Neural cell (in vitro differentiated cells): Measurements from ENCODE around the gene STAB1. TPM values are rescaled to one million over a fixed set of nuclear protein-coding genes. Genes with fewer than 3 reads are reported as not detected.

Experiments
- H2AFZ ChIP-seq: fragments of 200-600, 300-800 bp; sonication (generic), shearing (Covaris generic); 2 replicates; pipeline ENCODE4 v1.6.0; 2014; ENCODE audit warnings: low read depth, mild to moderate bottlenecking, antibody characterized with exemption, low read length, moderate library complexity
- H3F3A ChIP-seq: fragments of 200-600 bp; shearing (Covaris generic); 2 replicates; pipeline ENCODE4 v1.6.1; 2016; ENCODE audit warnings: mild to moderate bottlenecking, moderate library complexity, mixed read lengths, antibody characterized with exemption, low read length; ENCODE audit not compliant: insufficient read depth, poor library complexity, severe bottlenecking
- H3K27ac ChIP-seq: fragments of 200-600, 300-800 bp; sonication (generic), shearing (Covaris generic); 2 replicates; pipeline ENCODE4 v1.5.1; 2014; ENCODE audit warnings: mild to moderate bottlenecking, low read length, moderate library complexity
- H3K27me3 ChIP-seq: fragments of 300-800, 200-600 bp; sonication (generic), shearing (Covaris generic); 2 replicates; pipeline ENCODE4 v1.6.0; 2014; ENCODE audit warnings: mild to moderate bottlenecking, low read depth, low read length, moderate library complexity; ENCODE audit not compliant: insufficient read depth
- H3K36me3 ChIP-seq: fragments of 300-800, 200-600 bp; sonication (generic), shearing (Covaris generic); 2 replicates; pipeline ENCODE4 v1.5.1; 2014; ENCODE audit warnings: mild to moderate bottlenecking, antibody characterized with exemption, low read length, moderate library complexity; ENCODE audit not compliant: insufficient read depth
- H3K4me2 ChIP-seq: fragments of 300-800, 200-600 bp; sonication (generic), shearing (Covaris generic); 2 replicates; pipeline ENCODE4 v1.6.0; 2014; ENCODE audit warnings: mild to moderate bottlenecking, low read length
- H3K4me3 ChIP-seq: fragments of 300-800, 200-600 bp; sonication (generic), shearing (Covaris generic); 2 replicates; pipeline ENCODE4 v1.5.1; 2014; ENCODE audit warnings: mild to moderate bottlenecking, low read length, moderate library complexity
- H3K79me2 ChIP-seq: fragments of 200-600 bp; shearing (Covaris generic); replicated peaks from 2 replicates; pipeline ENCODE4 v1.6.0; 2014; ENCODE audit warnings: mild to moderate bottlenecking, low read length, moderate library complexity; ENCODE audit not compliant: insufficient read depth
- H3K9ac ChIP-seq: fragments of 300-800, 200-600 bp; sonication (generic), shearing (Covaris generic); 2 replicates; pipeline ENCODE4 v1.6.1; 2016; ENCODE audit warnings: mild to moderate bottlenecking, low read length, mixed read lengths
- H3K9me2 ChIP-seq: fragments of 200-600 bp; shearing (Covaris generic); 2 replicates; pipeline ENCODE4 v1.6.1; 2016; ENCODE audit warnings: mild to moderate bottlenecking, low read length, mixed read lengths; ENCODE audit not compliant: insufficient read depth
- H3K9me3 ChIP-seq: fragments of 200-600, 300-800 bp; sonication (generic), shearing (Covaris generic); 2 replicates; pipeline ENCODE4 v1.6.1; 2016; ENCODE audit warnings: mild to moderate bottlenecking, mixed run types, low read length, moderate library complexity, mixed read lengths
- H4K20me1 ChIP-seq: fragments of 200-600 bp; shearing (Covaris generic); 2 replicates; pipeline ENCODE4 v1.6.1; 2016; ENCODE audit warnings: mild to moderate bottlenecking, mixed run types; ENCODE audit not compliant: insufficient read depth
- CTCF ChIP-seq: fragments of 450-650 bp; IDR thresholded peaks from 2 replicates; pipeline ENCODE4 v1.5.1; 2014; ENCODE audit warnings: antibody characterized with exemption, mild to moderate bottlenecking, moderate library complexity; ENCODE audit not compliant: poor library complexity, severe bottlenecking
- EP300 ChIP-seq: fragments of 450-650 bp; conservative IDR thresholded peaks from 2 replicates; pipeline ENCODE4 v1.6.1; 2014; ENCODE audit warnings: antibody characterized with exemption, mild to moderate bottlenecking, moderate library complexity; ENCODE audit not compliant: poor library complexity, severe bottlenecking
- EZH2 ChIP-seq: fragments of 200-600, 300-800 bp; shearing (Covaris generic), sonication (generic); IDR thresholded peaks from 2 replicates; pipeline ENCODE4 v1.6.1; 2014; ENCODE audit warnings: antibody characterized with exemption, low read length, borderline replicate concordance, mild to moderate bottlenecking; ENCODE audit not compliant: insufficient read depth, poor library complexity, severe bottlenecking
- MXI1 ChIP-seq: fragments of 450-650 bp; conservative IDR thresholded peaks from 2 replicates; pipeline ENCODE4 v1.6.1; 2014; ENCODE audit warnings: antibody characterized with exemption, mild to moderate bottlenecking; ENCODE audit not compliant: poor library complexity, severe bottlenecking
- POLR2AphosphoS5 ChIP-seq: IDR thresholded peaks from 2 replicates; pipeline ENCODE4 v1.6.1; 2012
- RAD21 ChIP-seq: fragments of 450-650 bp; conservative IDR thresholded peaks from 2 replicates; pipeline ENCODE4 v1.6.1; 2014; ENCODE audit warnings: antibody characterized with exemption, mild to moderate bottlenecking, moderate library complexity
- REST ChIP-seq: IDR thresholded peaks from 2 replicates; pipeline ENCODE4 v1.6.1; 2012; ENCODE audit warnings: borderline replicate concordance
- SMC3 ChIP-seq: fragments of 450-650 bp; conservative IDR thresholded peaks from 2 replicates; pipeline ENCODE4 v1.6.1; 2014; ENCODE audit warnings: antibody characterized with exemption, mild to moderate bottlenecking, moderate library complexity; ENCODE audit not compliant: poor library complexity
- TAF1 ChIP-seq: IDR thresholded peaks from 2 replicates; pipeline ENCODE4 v1.6.1; 2012; ENCODE audit warnings: low read depth
- polyA plus RNA-seq: library from polyadenylated mRNA; depleted of rRNA; stranded (reverse); fragments of >200 nt; gene quantifications from 2 replicates; pipeline ENCODE4 v1.2.3, GENCODE V29; 2014

STAB1 gene
- polyA plus RNA-seq, 1 donor from 2014 or later: 0.28 TPM

- Histone ChIP-seq H3K4me3 (no peak overlapping the region), H3K79me2 (no peaks in the 10 kb centered on the region), H2AFZ (no peak overlapping the region), H3K9me3 (no peaks in the 10 kb centered on the region), H3K27ac (no peak overlapping the region), H3K27me3 (no peaks in the 10 kb centered on the region), H3K36me3 (no peaks in the 10 kb centered on the region), H3K9ac (no peak overlapping the region), H3F3A (no peaks in the 10 kb centered on the region), H4K20me1 (no peaks in the 10 kb centered on the region), H3K4me2 (no peak overlapping the region), H3K9me2 (no peaks in the 10 kb centered on the region)
- TF ChIP-seq CTCF (no peak), TAF1 (no peak), RAD21 (no peak), POLR2AphosphoS5 (no peak), REST (no peak), SMC3 (no peak), EZH2 (no peak), MXI1 (no peak), EP300 (no peak)
Observed at GRCh38 chr3:52516509-52517195, 21.5 kb downstream of the STAB1 start.

- TF ChIP-seq TAF1: no peak
- no peak for TF ChIP-seq RAD21
- no peak for TF ChIP-seq REST
- TF ChIP-seq POLR2AphosphoS5: no peak
- no peak for TF ChIP-seq MXI1
- TF ChIP-seq EZH2: no peak
- TF ChIP-seq EP300: no peak
- TF ChIP-seq SMC3: no peak
- no peak for TF ChIP-seq CTCF
- Histone ChIP-seq H3K9me2 (no peaks in the 10 kb centered on the region), H3K9ac (no peak overlapping the region), H3K27ac (no peak overlapping the region), H3F3A (no peaks in the 10 kb centered on the region), H2AFZ (no peak overlapping the region), H3K4me3 (no peak overlapping the region), H3K27me3 (no peaks in the 10 kb centered on the region), H4K20me1 (no peaks in the 10 kb centered on the region), H3K36me3 (no peaks in the 10 kb centered on the region), H3K79me2 (no peaks in the 10 kb centered on the region), H3K4me2 (no peak overlapping the region), H3K9me3 (no peaks in the 10 kb centered on the region)
Observed at GRCh38 chr3:52517796-52518722, 22.9 kb downstream of the STAB1 start.
